ENCODE results near the gene ABHD4.

- no peak for TF ChIP-seq EZH2 (IDR thresholded peaks at IDR 0.05; ENCODE audit: low read length, unreplicated experiment)
- TF ChIP-seq, protein P1, sequence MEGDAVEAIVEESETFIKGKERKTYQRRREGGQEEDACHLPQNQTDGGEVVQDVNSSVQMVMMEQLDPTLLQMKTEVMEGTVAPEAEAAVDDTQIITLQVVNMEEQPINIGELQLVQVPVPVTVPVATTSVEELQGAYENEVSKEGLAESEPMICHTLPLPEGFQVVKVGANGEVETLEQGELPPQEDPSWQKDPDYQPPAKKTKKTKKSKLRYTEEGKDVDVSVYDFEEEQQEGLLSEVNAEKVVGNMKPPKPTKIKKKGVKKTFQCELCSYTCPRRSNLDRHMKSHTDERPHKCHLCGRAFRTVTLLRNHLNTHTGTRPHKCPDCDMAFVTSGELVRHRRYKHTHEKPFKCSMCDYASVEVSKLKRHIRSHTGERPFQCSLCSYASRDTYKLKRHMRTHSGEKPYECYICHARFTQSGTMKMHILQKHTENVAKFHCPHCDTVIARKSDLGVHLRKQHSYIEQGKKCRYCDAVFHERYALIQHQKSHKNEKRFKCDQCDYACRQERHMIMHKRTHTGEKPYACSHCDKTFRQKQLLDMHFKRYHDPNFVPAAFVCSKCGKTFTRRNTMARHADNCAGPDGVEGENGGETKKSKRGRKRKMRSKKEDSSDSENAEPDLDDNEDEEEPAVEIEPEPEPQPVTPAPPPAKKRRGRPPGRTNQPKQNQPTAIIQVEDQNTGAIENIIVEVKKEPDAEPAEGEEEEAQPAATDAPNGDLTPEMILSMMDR (conservative IDR thresholded peaks at IDR 0.05; ENCODE audit: low read depth, low read length): no peak
These were observed 365 bp upstream of the ABHD4 start for GRCh38 chr14:22597771-22598098.
